Prostate gland (tissue), 2 donors: ENCODE results near the gene LAMA2. TPM values are rescaled to one million over a fixed set of nuclear protein-coding genes. Genes with fewer than 3 reads are reported as not detected.

Experiments used
- DNase-seq: peaks from one replicate; pipeline ENCODE4 v3.0.0-alpha.2; 2019; ENCODE audit warnings: low spot score
- H3K27ac ChIP-seq, 2 donors: fragments of 200-600 bp; sonication (generic); 2 replicates each; pipeline ENCODE4 v1.5.1; 2017 to 2019
- H3K27me3 ChIP-seq: fragments of 200-600 bp; sonication (generic); replicated peaks from 2 replicates; pipeline ENCODE4 v1.5.1; 2019; ENCODE audit not compliant: insufficient read depth
- H3K36me3 ChIP-seq, 2 donors: fragments of 200-600 bp; sonication (generic); 1 replicate in 1 of 2; 2 replicates in 1 of 2; pipeline versions ENCODE4 v1.5.1 to v1.8.1; 2017 to 2019
- H3K4me1 ChIP-seq: fragments of 200-600 bp; sonication (generic); replicated peaks from 2 replicates; pipeline ENCODE4 v1.5.1; 2019
- H3K4me3 ChIP-seq, 2 donors: fragments of 200-600 bp; sonication (generic); 2 replicates each; pipeline ENCODE4 v1.5.1; 2017 to 2019
- H3K9me3 ChIP-seq: fragments of 200-600 bp; sonication (generic); 2 replicates; pipeline ENCODE4 v1.5.1; 2017
- POLR2A ChIP-seq: fragments of 450-650 bp; IDR thresholded peaks from one replicate; pipeline ENCODE4 v1.6.1; 2016; ENCODE audit warnings: antibody characterized with exemption, mild to moderate bottlenecking
- POLR2AphosphoS5 ChIP-seq: sonication (generic); formaldehyde crosslinking; IDR thresholded peaks from one replicate; pipeline ENCODE4 v1.6.1; 2017; ENCODE audit warnings: antibody characterized with exemption
- whole genome bisulfite sequencing: methylation state at CpG from one replicate; pipeline ENCODE4 v1.1.5; 2018; 5-methylcytosine and 5-hydroxymethylcytosine counted together
- intact Hi-C: fragments of 100-400 bp; cut with DNase I; formaldehyde crosslinking; loops from one replicate; pipeline ENCODE4 v1.14.2; 2022
- total RNA-seq, 2 donors: library from RNA; depleted of rRNA; stranded (reverse); fragments of >200 nt; gene quantifications; one replicate each; pipeline ENCODE4 v1.1.0, GENCODE V29; 2016
- TF ChIP-seq, protein P1 (sequence below), 4 experiments: fragments of 200-600 bp in 2 of 4; fragments of 450-650 bp in 2 of 4; sonication (generic) in 2 of 4; IDR thresholded peaks; 1 replicate in 3 of 4; 2 replicates in 1 of 4; pipeline ENCODE4 v1.5.1; 2016 to 2019; ENCODE audit warnings: antibody characterized with exemption in 4 of 4, mild to moderate bottlenecking in 2 of 4, moderate library complexity in 2 of 4

LAMA2 gene
- total RNA-seq, 2 donors from 2014 or later = 10.1 to 89.1 TPM

DNA sequence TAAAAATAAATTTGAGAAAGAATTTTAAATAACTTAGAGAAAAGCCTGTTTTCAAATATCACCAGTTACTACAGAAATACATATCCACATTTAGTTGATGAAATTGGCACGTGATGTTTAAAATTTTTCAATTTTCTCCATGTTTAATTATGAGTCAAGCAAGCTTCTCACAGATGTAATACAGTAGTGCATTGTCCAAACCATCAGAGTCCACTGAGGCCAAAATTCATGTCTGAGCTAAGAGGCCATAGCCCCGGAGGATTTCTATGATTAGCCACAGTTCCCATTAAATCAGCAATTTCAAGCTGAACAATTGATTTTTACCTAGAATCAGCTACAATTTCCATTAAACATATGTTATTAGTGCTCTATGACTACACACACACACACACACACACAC, 387.0 kb downstream of the LAMA2 start:
- Histone ChIP-seq H3K36me3 (no peaks in the 10 kb centered on the region), H3K4me3 (no peak overlapping the region), H3K9me3 (no peaks in the 10 kb centered on the region), H3K4me1 (no peaks in the 10 kb centered on the region), H3K27me3 (no peaks in the 10 kb centered on the region), H3K27ac (no peak overlapping the region)
- 97% methylated on average over 2 of the region's 2 CpGs for WGBS
- intact Hi-C loops = no loop called here
- TF ChIP-seq POLR2A = no peak
- no peak for TF ChIP-seq POLR2AphosphoS5
- no peak for DNase-seq

GRCh38 chr6:129270450-129270849, 387.5 kb downstream of the LAMA2 start:
- no peak for DNase-seq
- 79% methylated on average over 2 of the region's 2 CpGs for WGBS
- Histone ChIP-seq H3K9me3 (no peaks in the 10 kb centered on the region), H3K36me3 (no peaks in the 10 kb centered on the region), H3K27me3 (no peaks in the 10 kb centered on the region), H3K27ac (no peak overlapping the region), H3K4me3 (no peak overlapping the region), H3K4me1 (no peaks in the 10 kb centered on the region)
- TF ChIP-seq, protein P1, sequence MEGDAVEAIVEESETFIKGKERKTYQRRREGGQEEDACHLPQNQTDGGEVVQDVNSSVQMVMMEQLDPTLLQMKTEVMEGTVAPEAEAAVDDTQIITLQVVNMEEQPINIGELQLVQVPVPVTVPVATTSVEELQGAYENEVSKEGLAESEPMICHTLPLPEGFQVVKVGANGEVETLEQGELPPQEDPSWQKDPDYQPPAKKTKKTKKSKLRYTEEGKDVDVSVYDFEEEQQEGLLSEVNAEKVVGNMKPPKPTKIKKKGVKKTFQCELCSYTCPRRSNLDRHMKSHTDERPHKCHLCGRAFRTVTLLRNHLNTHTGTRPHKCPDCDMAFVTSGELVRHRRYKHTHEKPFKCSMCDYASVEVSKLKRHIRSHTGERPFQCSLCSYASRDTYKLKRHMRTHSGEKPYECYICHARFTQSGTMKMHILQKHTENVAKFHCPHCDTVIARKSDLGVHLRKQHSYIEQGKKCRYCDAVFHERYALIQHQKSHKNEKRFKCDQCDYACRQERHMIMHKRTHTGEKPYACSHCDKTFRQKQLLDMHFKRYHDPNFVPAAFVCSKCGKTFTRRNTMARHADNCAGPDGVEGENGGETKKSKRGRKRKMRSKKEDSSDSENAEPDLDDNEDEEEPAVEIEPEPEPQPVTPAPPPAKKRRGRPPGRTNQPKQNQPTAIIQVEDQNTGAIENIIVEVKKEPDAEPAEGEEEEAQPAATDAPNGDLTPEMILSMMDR (IDR thresholded peaks at IDR 0.05) = no peak
- TF ChIP-seq POLR2AphosphoS5 = no peak
- no peak for TF ChIP-seq POLR2A
- intact Hi-C loops = no loop called here

- no peaks in the 10 kb centered on the region for H3K9me3 ChIP-seq
- H3K4me3 ChIP-seq = no peak overlapping the region
- WGBS = 92% methylated on average over 3 of the region's 3 CpGs
- H3K27me3 ChIP-seq = no peaks in the 10 kb centered on the region
- no peak overlapping the region for H3K27ac ChIP-seq
- H3K4me1 ChIP-seq = no peaks in the 10 kb centered on the region
- DNase-seq = no peak
- intact Hi-C loops = no loop called here
- no peaks in the 10 kb centered on the region for H3K36me3 ChIP-seq
- TF ChIP-seq POLR2A = no peak
- TF ChIP-seq, protein P1 (IDR thresholded peaks at IDR 0.05) = no peak
- TF ChIP-seq POLR2AphosphoS5 = no peak
Measured at GRCh38 chr6:129273161-129273560, 390.2 kb downstream of the LAMA2 start.

GRCh38 chr6:129276461-129276860, 393.5 kb downstream of the LAMA2 start:
- intact Hi-C loops = no loop called here
- Histone ChIP-seq H3K4me3 (no peak overlapping the region), H3K27me3 (no peaks in the 10 kb centered on the region), H3K9me3 (no peaks in the 10 kb centered on the region), H3K36me3 (no peaks in the 10 kb centered on the region), H3K27ac (no peak overlapping the region), H3K4me1 (no peaks in the 10 kb centered on the region)
- no peak for DNase-seq
- 83% methylated on average over 1 of the region's 1 CpG for WGBS
- TF ChIP-seq POLR2AphosphoS5 (no peak), POLR2A (no peak)
- TF ChIP-seq, protein P1 (IDR thresholded peaks at IDR 0.05) = no peak

- Histone ChIP-seq H3K36me3 (no peaks in the 10 kb centered on the region), H3K9me3 (no peaks in the 10 kb centered on the region), H3K4me3 (no peak overlapping the region), H3K27ac (no peak overlapping the region), H3K27me3 (no peaks in the 10 kb centered on the region), H3K4me1 (no peaks in the 10 kb centered on the region)
- WGBS = 71% methylated on average over 4 of the region's 4 CpGs
- no peak for TF ChIP-seq POLR2A
- TF ChIP-seq, protein P1 (IDR thresholded peaks at IDR 0.05) = no peak
- TF ChIP-seq POLR2AphosphoS5 = no peak
- intact Hi-C loops = no loop called here
- DNase-seq = no peak
Measured at GRCh38 chr6:129276986-129277385, 394.0 kb downstream of the LAMA2 start.
